SK-N-SH (cell line): Measurements from ENCODE around the gene MYBPC3. TPM values are rescaled to one million over a fixed set of nuclear protein-coding genes. Genes with fewer than 3 reads are reported as not detected.

Source experiments
- CTCF ChIA-PET: fragments of 300-600, 350-600 bp; formaldehyde crosslinking; extraction: SDS; loops from one replicate; lab custom pipeline; 2021; lab: Yijun Ruan, JAX
- POLR2A ChIA-PET: fragments of 350-600 bp; sonication (Branson Sonifier 250); formaldehyde crosslinking; extraction: SDS; loops from one replicate; lab custom pipeline; 2020; ENCODE audit warnings: antibody characterized with exemption, inconsistent platforms; lab: Yijun Ruan, JAX
- DNase-seq: peaks from one replicate; pipeline ENCODE4 v3.0.0; 2012
- H2AFZ ChIP-seq: fragments of 200-600 bp; sonication (generic); 2 replicates; pipeline ENCODE4 v1.8.1; 2016; ENCODE audit warnings: antibody characterized with exemption, mild to moderate bottlenecking, low read depth
- H3F3A ChIP-seq: fragments of 200-600 bp; sonication (generic); replicated peaks from 2 replicates; pipeline ENCODE3; 2016; ENCODE audit warnings: antibody characterized with exemption, mild to moderate bottlenecking; ENCODE audit not compliant: insufficient read depth
- H3K27ac ChIP-seq, 2 experiments: fragments of 200-500 bp in 1 of 2; fragments of 200-600 bp in 1 of 2; sonication (Bioruptor generic) in 1 of 2; sonication (generic), shearing (Covaris generic) in 1 of 2; 2 replicates each; pipeline versions ENCODE4 v1.5.1 to v1.6.1; 2014 to 2016; ENCODE audit warnings: low read depth in 2 of 2, inconsistent platforms in 1 of 2, low read length in 1 of 2, mild to moderate bottlenecking in 1 of 2, mixed read lengths in 1 of 2
- H3K27me3 ChIP-seq: fragments of 200-600 bp; sonication (generic), shearing (Covaris generic); 2 replicates; pipeline ENCODE4 v1.6.1; 2016; ENCODE audit warnings: mixed run types; ENCODE audit not compliant: insufficient read depth
- H3K36me3 ChIP-seq, 2 experiments: fragments of 200-500 bp in 1 of 2; fragments of 200-600 bp in 1 of 2; sonication (Bioruptor generic) in 1 of 2; sonication (generic) in 1 of 2; replicated peaks in 1 of 2; 2 replicates each; pipeline versions ENCODE3 to v1.5.1; 2014 to 2016; ENCODE audit warnings: low read length in 1 of 2, mild to moderate bottlenecking in 1 of 2; ENCODE audit not compliant: insufficient read depth in 2 of 2, control insufficient read depth in 1 of 2
- H3K4me1 ChIP-seq, 2 experiments: fragments of 200-500 bp in 1 of 2; fragments of 200-600 bp in 1 of 2; sonication (Bioruptor generic) in 1 of 2; sonication (generic), shearing (Covaris generic) in 1 of 2; 2 replicates each; pipeline versions ENCODE4 v1.5.1 to v1.6.1; 2014 to 2016; ENCODE audit warnings: low read depth in 1 of 2, low read length in 1 of 2, mixed run types in 1 of 2; ENCODE audit not compliant: insufficient read depth in 2 of 2, control insufficient read depth in 1 of 2
- H3K4me2 ChIP-seq: fragments of 200-600 bp; sonication (generic), shearing (Covaris generic); 2 replicates; pipeline ENCODE4 v1.6.1; 2017; ENCODE audit warnings: mixed run types
- H3K4me3 ChIP-seq, 2 experiments: fragments of 200-500 bp in 1 of 2; fragments of 200-600 bp in 1 of 2; sonication (Bioruptor generic) in 1 of 2; sonication (generic), shearing (Covaris generic) in 1 of 2; 2 replicates each; pipeline versions ENCODE4 v1.5.1 to v1.8.1; 2014 to 2016; ENCODE audit warnings: low read depth in 2 of 2, inconsistent platforms in 1 of 2, low read length in 1 of 2, mild to moderate bottlenecking in 1 of 2, mixed read lengths in 1 of 2, moderate library complexity in 1 of 2
- H3K79me2 ChIP-seq: fragments of 200-600 bp; sonication (generic); 2 replicates; pipeline ENCODE4 v1.8.1; 2017; ENCODE audit warnings: mild to moderate bottlenecking; ENCODE audit not compliant: insufficient read depth
- H3K9ac ChIP-seq: fragments of 200-600 bp; sonication (generic); 2 replicates; pipeline ENCODE4 v1.6.1; 2017; ENCODE audit warnings: mixed run types
- H3K9me2 ChIP-seq: fragments of 200-600 bp; sonication (generic); 2 replicates; pipeline ENCODE4 v1.6.1; 2017; ENCODE audit warnings: mixed run types
- H3K9me3 ChIP-seq: fragments of 200-600 bp; sonication (generic); 2 replicates; pipeline ENCODE4 v1.6.1; 2017; ENCODE audit warnings: mixed run types, mild to moderate bottlenecking, moderate library complexity
- H4K20me1 ChIP-seq: fragments of 200-600 bp; sonication (generic); 2 replicates; pipeline ENCODE4 v1.6.1; 2017; ENCODE audit warnings: mild to moderate bottlenecking, mixed run types; ENCODE audit not compliant: insufficient read depth
- CHD2 ChIP-seq: fragments of 150-350 bp; IDR thresholded peaks from 2 replicates; pipeline ENCODE4 v1.6.1; 2018; ENCODE audit warnings: low read length; ENCODE audit not compliant: partially characterized antibody
- EZH2phosphoT487 ChIP-seq: fragments of 200-600 bp; sonication (generic); IDR thresholded peaks from 2 replicates; pipeline ENCODE4 v1.6.1; 2017; ENCODE audit warnings: low read depth, mixed run types, mild to moderate bottlenecking, antibody characterized with exemption, moderate library complexity, borderline replicate concordance
- FOSL2 ChIP-seq: IDR thresholded peaks from 2 replicates; pipeline ENCODE4 v1.4.0; 2012; ENCODE audit warnings: low read depth, mild to moderate bottlenecking, moderate library complexity, borderline replicate concordance
- FOXJ3 ChIP-seq: sonication (generic); formaldehyde crosslinking; IDR thresholded peaks from 2 replicates; pipeline ENCODE4 v1.5.1; 2020; ENCODE audit warnings: mild to moderate bottlenecking, missing genetic modification reagents
- FOXM1 ChIP-seq: IDR thresholded peaks from 2 replicates; pipeline ENCODE4 v1.4.0; 2012; ENCODE audit warnings: low read depth, mild to moderate bottlenecking
- JUND ChIP-seq: IDR thresholded peaks from 2 replicates; pipeline ENCODE4 v1.4.0; 2012
- MEF2A ChIP-seq: IDR thresholded peaks from 2 replicates; pipeline ENCODE4 v1.4.0; 2012; ENCODE audit warnings: low read depth, borderline replicate concordance
- MXI1 ChIP-seq: IDR thresholded peaks from 2 replicates; pipeline ENCODE4 v1.6.1; 2012; ENCODE audit warnings: mild to moderate bottlenecking, low read depth, low read length, improper control_type of control experiment
- NFIC ChIP-seq: IDR thresholded peaks from 2 replicates; pipeline ENCODE4 v1.4.0; 2012; ENCODE audit warnings: borderline replicate concordance
- NRF1 ChIP-seq: IDR thresholded peaks from 2 replicates; pipeline ENCODE4 v1.6.1; 2012; ENCODE audit warnings: low read depth, mild to moderate bottlenecking, low read length
- PBX3 ChIP-seq: IDR thresholded peaks from 2 replicates; pipeline ENCODE4; 2012
- RCOR1 ChIP-seq: fragments of 150-350 bp; IDR thresholded peaks from 2 replicates; pipeline ENCODE4 v1.6.1; 2017; ENCODE audit warnings: antibody characterized with exemption, low read length
- REST ChIP-seq: IDR thresholded peaks from 2 replicates; pipeline ENCODE4 v1.6.1; 2012; ENCODE audit warnings: mild to moderate bottlenecking, low read depth, low read length, moderate library complexity
- RXRA ChIP-seq: IDR thresholded peaks from 2 replicates; pipeline ENCODE4 v1.4.0; 2012; ENCODE audit warnings: low read depth, mild to moderate bottlenecking, borderline replicate concordance
- SMC3 ChIP-seq: IDR thresholded peaks from 2 replicates; pipeline ENCODE4 v1.6.1; 2012; ENCODE audit warnings: low read depth, low read length, improper control_type of control experiment
- TAF1 ChIP-seq: IDR thresholded peaks from 2 replicates; pipeline ENCODE4 v1.6.1; 2012; ENCODE audit warnings: low read depth, mild to moderate bottlenecking, low read length, moderate library complexity, borderline replicate concordance
- TCF12 ChIP-seq: IDR thresholded peaks from 2 replicates; pipeline ENCODE4 v1.4.0; 2012
- TEAD4 ChIP-seq: IDR thresholded peaks from 2 replicates; pipeline ENCODE4 v1.4.0; 2012; ENCODE audit warnings: mild to moderate bottlenecking, borderline replicate concordance; ENCODE audit not compliant: insufficient read depth
- USF2 ChIP-seq: fragments of 150-350 bp; IDR thresholded peaks from 2 replicates; pipeline ENCODE4 v1.6.1; 2017; ENCODE audit warnings: antibody characterized with exemption, low read length, low read depth, borderline replicate concordance
- ZBTB33 ChIP-seq: IDR thresholded peaks from 2 replicates; pipeline ENCODE4 v1.4.0; 2012; ENCODE audit warnings: low read depth, borderline replicate concordance
- WGBS: methylation state at CpG from one replicate; pipeline ENCODE4 v1.1.6; 2017; ENCODE audit warnings: low lambda C conversion rate; 5-methylcytosine and 5-hydroxymethylcytosine counted together
- polyA plus RNA-seq, 3 experiments: library from polyadenylated mRNA; depleted of rRNA; stranded (reverse); fragments of >200 nt; gene quantifications; 2 replicates each; pipeline ENCODE4 v1.2.3, GENCODE V29; 2012
- TF ChIP-seq, protein P1 (sequence below): IDR thresholded peaks from 2 replicates; pipeline ENCODE4 v1.4.0; 2012; ENCODE audit warnings: low read depth

Gene MYBPC3
- polyA plus RNA-seq, 1 of the 3 experiments (the other 2 are of a cell fraction): not detected

DNA sequence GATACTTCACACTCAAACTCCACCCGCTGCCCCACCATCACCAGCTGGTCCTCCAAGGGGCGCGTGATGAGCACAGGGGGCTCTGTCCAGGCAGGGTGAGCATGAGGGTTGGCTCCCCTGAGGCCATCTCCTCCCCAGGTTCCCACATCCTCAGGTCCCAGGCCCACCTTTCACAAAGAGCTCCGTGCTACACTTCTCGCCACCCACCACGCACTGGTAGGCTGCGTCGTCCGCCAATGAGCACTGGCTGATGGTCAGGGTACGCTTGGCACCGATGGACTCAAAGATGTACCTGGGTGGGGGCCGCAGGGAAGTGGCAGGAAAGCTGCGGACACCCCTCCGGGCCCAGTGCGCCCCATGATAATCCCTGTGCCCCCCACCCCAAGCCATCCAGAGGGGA is 9.6 kb downstream of the MYBPC3 start:
- no peaks in the 10 kb centered on the region for H3K27me3 ChIP-seq
- no peaks in the 10 kb centered on the region for H3K9me2 ChIP-seq
- 95% methylated on average over 15 of the region's 15 CpGs for WGBS
- no peaks in the 10 kb centered on the region for H3K36me3 ChIP-seq
- H4K20me1 ChIP-seq: no peaks in the 10 kb centered on the region
- no peaks in the 10 kb centered on the region for H3K79me2 ChIP-seq
- H3F3A ChIP-seq: no peaks in the 10 kb centered on the region
- TF ChIP-seq MEF2A: no peak
- no peak for TF ChIP-seq SMC3
- TF ChIP-seq JUND: no peak
- no peak for TF ChIP-seq TEAD4
- TF ChIP-seq, protein P1, sequence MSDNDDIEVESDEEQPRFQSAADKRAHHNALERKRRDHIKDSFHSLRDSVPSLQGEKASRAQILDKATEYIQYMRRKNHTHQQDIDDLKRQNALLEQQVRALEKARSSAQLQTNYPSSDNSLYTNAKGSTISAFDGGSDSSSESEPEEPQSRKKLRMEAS: no peak
- no peak for TF ChIP-seq FOXJ3 (CRISPR knock-in tag)
- TF ChIP-seq RCOR1: no peak
- TF ChIP-seq TCF12: no peak
- TF ChIP-seq REST: no peak
- TF ChIP-seq FOSL2: no peak
- no peak for TF ChIP-seq PBX3
- H3K4me2 ChIP-seq: no peak overlapping the region
- no peaks in the 10 kb centered on the region for H3K4me1 ChIP-seq
- no peak overlapping the region for H3K4me3 ChIP-seq
- H3K9ac ChIP-seq: no peak overlapping the region
- no peak overlapping the region for H2AFZ ChIP-seq
- H3K27ac ChIP-seq: no peak overlapping the region
- ChIA-PET CTCF (interaction anchor here (0.6 to 5.3 kb wide), 3 partner anchors 12 to 85 kb away, joined by 3 to 26 read pairs (median 3); partner anchors contain the start of gene NR1H3), POLR2A (no interaction called here)
- no peaks in the 10 kb centered on the region for H3K9me3 ChIP-seq
- DNase-seq: no peak

DNA sequence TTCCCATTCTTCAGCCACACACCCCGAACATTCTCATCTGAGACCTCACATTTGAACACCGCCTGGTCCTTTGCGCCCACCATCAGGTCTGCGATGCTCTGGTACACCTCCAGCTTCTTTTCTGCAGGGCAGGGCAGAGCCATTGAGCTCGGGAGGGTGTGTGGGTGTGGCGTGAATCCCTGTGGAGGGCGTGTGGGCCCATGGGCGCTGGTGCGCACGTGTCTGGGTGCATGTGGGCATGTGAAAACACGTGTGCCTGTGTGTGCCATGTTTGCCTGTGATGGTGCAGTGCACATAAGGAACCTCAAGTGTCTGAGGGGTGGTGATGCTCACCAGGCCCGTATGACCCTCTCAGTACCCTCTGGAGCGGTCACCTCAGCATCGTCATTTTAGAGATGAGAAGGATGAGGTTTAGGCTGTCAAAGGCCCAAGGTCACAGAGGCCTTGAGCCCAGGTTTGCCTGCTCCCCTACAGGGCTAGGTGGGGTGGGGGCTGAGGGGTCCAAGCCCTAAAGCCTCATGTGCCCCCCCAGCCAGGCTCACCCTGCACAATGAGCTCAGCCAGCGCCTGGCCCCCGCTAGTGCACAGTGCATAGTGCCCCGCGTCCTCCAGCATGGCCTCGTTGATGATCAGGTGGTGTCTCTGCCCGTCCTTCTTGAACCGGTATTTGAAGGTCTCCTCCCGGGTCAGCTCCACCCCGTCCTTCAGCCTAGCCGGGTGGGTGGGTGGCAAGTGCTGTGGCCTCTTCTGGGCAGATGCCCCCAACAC is 10.3 kb downstream of the MYBPC3 start:
- Histone ChIP-seq H4K20me1 (no peaks in the 10 kb centered on the region), H3K9ac (no peak overlapping the region), H3K9me2 (no peaks in the 10 kb centered on the region), H3F3A (no peaks in the 10 kb centered on the region), H3K27me3 (no peaks in the 10 kb centered on the region), H3K4me3 (no peak overlapping the region), H3K4me1 (no peaks in the 10 kb centered on the region), H3K4me2 (no peak overlapping the region), H3K27ac (no peak overlapping the region), H3K79me2 (no peaks in the 10 kb centered on the region), H3K36me3 (no peaks in the 10 kb centered on the region), H3K9me3 (no peaks in the 10 kb centered on the region), H2AFZ (no peak overlapping the region)
- no peak for TF ChIP-seq TAF1
- no peak for TF ChIP-seq JUND
- no peak for TF ChIP-seq ZBTB33
- no peak for TF ChIP-seq NFIC
- TF ChIP-seq NRF1: no peak
- TF ChIP-seq FOXM1: no peak
- TF ChIP-seq MXI1: no peak
- no peak for TF ChIP-seq RXRA
- no peak for TF ChIP-seq USF2
- no peak for TF ChIP-seq CHD2
- TF ChIP-seq EZH2phosphoT487: no peak
- DNase-seq: no peak
- WGBS: 80% methylated on average over 19 of the region's 24 CpGs
- POLR2A ChIA-PET: no interaction called here
- CTCF ChIA-PET: interaction anchor here (0.6 to 5.3 kb wide), 5 partner anchors 12 to 31 kb away, joined by 3 to 26 read pairs (median 4); no protein-coding TSS in a partner anchor
